Lower lobe of right lung (tissue), 2 donors: ENCODE data around the gene RIIAD1. TPM values are rescaled to one million over a fixed set of nuclear protein-coding genes. Genes with fewer than 3 reads are reported as not detected.

Experiments used
- ATAC-seq, 2 donors: fragments of 200-7000 bp; cut with Tn5 transposase; one replicate each; pipeline ENCODE4 v1.9.1; 2020 to 2022; ENCODE audit warnings: mild to moderate bottlenecking in 2 of 2, moderate library complexity in 2 of 2
- DNase-seq: peaks from one replicate; pipeline ENCODE4 v3.0.0-alpha.2; 2020
- H3K27ac ChIP-seq: fragments of 200-600 bp; one replicate; pipeline ENCODE4 v1.8.0; 2022
- H3K27me3 ChIP-seq: fragments of 200-600 bp; one replicate; pipeline ENCODE4 v1.8.0; 2022; ENCODE audit warnings: low read depth
- H3K36me3 ChIP-seq: fragments of 200-600 bp; one replicate; pipeline ENCODE4 v1.8.0; 2022; ENCODE audit warnings: mild to moderate bottlenecking
- H3K4me1 ChIP-seq: fragments of 200-600 bp; one replicate; pipeline ENCODE4 v1.8.0; 2022
- H3K4me3 ChIP-seq: fragments of 200-600 bp; one replicate; pipeline ENCODE4 v1.8.0; 2022; ENCODE audit warnings: mild to moderate bottlenecking
- H3K9me3 ChIP-seq: fragments of 200-600 bp; one replicate; pipeline ENCODE4 v1.8.0; 2022
- CTCF ChIP-seq: fragments of 200-600 bp; IDR thresholded peaks from one replicate; pipeline ENCODE4 v1.8.0; 2022; ENCODE audit warnings: antibody characterized with exemption, mild to moderate bottlenecking
- intact Hi-C: fragments of 100-400 bp; cut with DNase I; formaldehyde crosslinking; loops from one replicate; pipeline ENCODE4 v1.11.0; 2022
- total RNA-seq: library from RNA; stranded (reverse); fragmentation: NEBNext Ultra II Directional; extraction: Animal tissue kit (Norgen Biotek cat#: 25700); gene quantifications from one replicate; pipeline ENCODE4 v1.2.1, GENCODE V29; 2021
- donor health status: DM: no; HTN: yes; CAD: no; lungs with severe emphysema.

The RIIAD1 gene
- total RNA-seq, 1 donor from 2014 or later, result not detected

GRCh38 chr1:151737479-151737878 lies 16.2 kb downstream of the RIIAD1 start:
- peaks cover 9% of the 10 kb centered on the region for H3K9me3 ChIP-seq
- intact Hi-C loops, result no loop called here
- H3K27me3 ChIP-seq, result no peaks in the 10 kb centered on the region
- H3K36me3 ChIP-seq, result no peaks in the 10 kb centered on the region
- DNase-seq (no peak), ATAC-seq (no peak)
- H3K4me3 ChIP-seq, result no peak overlapping the region
- H3K4me1 ChIP-seq, result no peaks in the 10 kb centered on the region
- no peak overlapping the region for H3K27ac ChIP-seq
- TF ChIP-seq CTCF, result no peak

- Histone ChIP-seq H3K27ac (no peak overlapping the region), H3K36me3 (no peaks in the 10 kb centered on the region), H3K9me3 (peaks cover 9% of the 10 kb centered on the region), H3K4me1 (no peaks in the 10 kb centered on the region), H3K4me3 (no peak overlapping the region), H3K27me3 (no peaks in the 10 kb centered on the region)
- TF ChIP-seq CTCF, result no peak
- intact Hi-C loops, result no loop called here
- ATAC-seq (peak in 1 of 2 donors; percentile 46), DNase-seq (no peak)
These were observed 18.5 kb downstream of the RIIAD1 start for GRCh38 chr1:151739590-151740355.

- intact Hi-C loops, result no loop called here
- DNase-seq (no peak), ATAC-seq (no peak)
- no peak overlapping the region for H3K27ac ChIP-seq
- peaks cover 9% of the 10 kb centered on the region for H3K9me3 ChIP-seq
- no peak for TF ChIP-seq CTCF
- no peak overlapping the region for H3K4me3 ChIP-seq
- H3K4me1 ChIP-seq, result no peaks in the 10 kb centered on the region
- H3K36me3 ChIP-seq, result no peaks in the 10 kb centered on the region
- no peaks in the 10 kb centered on the region for H3K27me3 ChIP-seq
These were observed 20.2 kb downstream of the RIIAD1 start for GRCh38 chr1:151741516-151741915.

GRCh38 chr1:151756291-151756690 lies 35.0 kb downstream of the RIIAD1 start:
- Histone ChIP-seq H3K4me1 (no peaks in the 10 kb centered on the region), H3K27me3 (no peaks in the 10 kb centered on the region), H3K27ac (no peak overlapping the region), H3K9me3 (no peaks in the 10 kb centered on the region), H3K36me3 (peaks cover 34% of the 10 kb centered on the region), H3K4me3 (no peak overlapping the region)
- DNase-seq, result no peak
- no peak for ATAC-seq
- intact Hi-C loops, result no loop called here
- TF ChIP-seq CTCF, result no peak

GRCh38 chr1:151759241-151759640 lies 37.9 kb downstream of the RIIAD1 start:
- intact Hi-C loops, result no loop called here
- no peak for DNase-seq
- Histone ChIP-seq H3K27ac (no peak overlapping the region), H3K9me3 (no peaks in the 10 kb centered on the region), H3K36me3 (peaks cover 43% of the 10 kb centered on the region), H3K4me3 (no peak overlapping the region), H3K27me3 (no peaks in the 10 kb centered on the region), H3K4me1 (peaks cover 6% of the 10 kb centered on the region)
- ATAC-seq, result no peak
- TF ChIP-seq CTCF, result no peak
